ENCODE data around the gene FUT1.
"Not testable (repeated sequence)": the region's sequence is repeated elsewhere in the genome, so short reads cannot be mapped to it uniquely, and the experiment has no call there.

FUT1 gene

GRCh38 chr19:48768994-48769713 is 16.7 kb upstream of the FUT1 start:
- no peak for DNase-seq (ENCODE audit: low spot score)

- DNase-seq (ENCODE audit: low spot score) = not testable (repeated sequence)
Observed at GRCh38 chr19:48768171-48768753, 15.8 kb upstream of the FUT1 start.

- not testable (repeated sequence) for DNase-seq (ENCODE audit: low spot score)
Observed at GRCh38 chr19:48765816-48766215, 13.4 kb upstream of the FUT1 start.

GRCh38 chr19:48760504-48761205 is 8.2 kb upstream of the FUT1 start:
- no peak for DNase-seq (ENCODE audit: low spot score)

GRCh38 chr19:48757741-48758144 is 5.3 kb upstream of the FUT1 start:
- DNase-seq (ENCODE audit: low spot score) = no peak

GRCh38 chr19:48757089-48757675 is 4.7 kb upstream of the FUT1 start:
- no peak for DNase-seq (ENCODE audit: low spot score)

GRCh38 chr19:48756686-48757085 is 4.2 kb upstream of the FUT1 start:
- DNase-seq (ENCODE audit: low spot score) = no peak

- DNase-seq (ENCODE audit: low spot score) = no peak
Observed at GRCh38 chr19:48756212-48756611, 3.8 kb upstream of the FUT1 start.

- DNase-seq (ENCODE audit: low spot score) = no peak
Observed at GRCh38 chr19:48755787-48756186, 3.3 kb upstream of the FUT1 start.

GRCh38 chr19:48755084-48755641 is 2.7 kb upstream of the FUT1 start, which contains the start of gene FGF21:
Gene FGF21 (plus strand): TSS chr19:48755524. CDS start chr19:48756237, 713 bp downstream.
- DNase-seq (ENCODE audit: low spot score) = no peak

GRCh38 chr19:48751845-48752495 is 471 bp downstream of the FUT1 start:
- no peak for DNase-seq (ENCODE audit: low spot score)

- no peak for DNase-seq (ENCODE audit: low spot score)
Observed at GRCh38 chr19:48750771-48751504, 1.5 kb downstream of the FUT1 start.

- no peak for DNase-seq (ENCODE audit: low spot score)
Observed at GRCh38 chr19:48750351-48750750, 2.1 kb downstream of the FUT1 start.

GRCh38 chr19:48749571-48750198 is 2.8 kb downstream of the FUT1 start:
- no peak for DNase-seq (ENCODE audit: low spot score)

GRCh38 chr19:48746738-48747575 is 5.5 kb downstream of the FUT1 start, which contains the start of gene IZUMO1:
Gene IZUMO1 (minus strand): TSS chr19:48746909. CDS start chr19:48745859, 1,050 bp downstream.
- peak; percentile 77 for DNase-seq (ENCODE audit: low spot score)

- no peak for DNase-seq (ENCODE audit: low spot score)
Observed at GRCh38 chr19:48746110-48746509, 6.3 kb downstream of the FUT1 start.

- peak; percentile 80 for DNase-seq (ENCODE audit: low spot score)
Observed at GRCh38 chr19:48745208-48745995, 7.0 kb downstream of the FUT1 start.

GRCh38 chr19:48742096-48742495 is 10.3 kb downstream of the FUT1 start:
- no peak for DNase-seq (ENCODE audit: low spot score)
